Esophagus muscularis mucosa (tissue), 4 donors: ENCODE results near the gene PLXNC1. TPM values are rescaled to one million over a fixed set of nuclear protein-coding genes. Genes with fewer than 3 reads are reported as not detected.

ENCODE experiments used
- DNase-seq: peaks from one replicate; pipeline ENCODE4 v3.0.0-alpha.2; 2017; ENCODE audit errors: extremely low spot score
- H3K27ac ChIP-seq, 4 donors: fragments of 200-600 bp; sonication (generic); replicated peaks in 1 of 4; 1 replicate in 3 of 4; 2 replicates in 1 of 4; pipeline ENCODE4 v1.5.1; 2016 to 2019; ENCODE audit warnings: mild to moderate bottlenecking in 1 of 4
- H3K27me3 ChIP-seq, 4 donors: fragments of 200-600 bp; sonication (generic); one replicate each; pipeline versions ENCODE4 v1.5.1 to v1.6.0; 2016 to 2019
- H3K36me3 ChIP-seq, 4 donors: fragments of 200-600 bp; sonication (generic); one replicate each; pipeline ENCODE4 v1.5.1; 2016 to 2019
- H3K4me1 ChIP-seq, 4 donors: fragments of 200-600 bp; sonication (generic); one replicate each; pipeline ENCODE4 v1.5.1; 2016 to 2019
- H3K4me3 ChIP-seq, 4 donors: fragments of 200-600 bp; sonication (generic); 1 replicate in 2 of 4; 2 replicates in 2 of 4; pipeline ENCODE4 v1.5.1; 2016 to 2019; ENCODE audit warnings: mild to moderate bottlenecking in 4 of 4, moderate library complexity in 1 of 4
- H3K9me3 ChIP-seq, 4 donors: fragments of 200-600 bp; sonication (generic); 1 replicate in 3 of 4; 2 replicates in 1 of 4; pipeline ENCODE4 v1.5.1; 2016 to 2019
- CTCF ChIP-seq, 3 experiments: fragments of 200-600 bp in 2 of 3; fragments of 450-650 bp in 1 of 3; sonication (generic) in 2 of 3; IDR thresholded peaks; one replicate each; pipeline ENCODE4 v1.5.1; 2017 to 2019; ENCODE audit warnings: antibody characterized with exemption in 3 of 3, mild to moderate bottlenecking in 2 of 3, moderate library complexity in 1 of 3
- EP300 ChIP-seq: sonication (generic); formaldehyde crosslinking; IDR thresholded peaks from one replicate; pipeline ENCODE4 v1.6.1; 2017; ENCODE audit warnings: antibody characterized with exemption
- POLR2A ChIP-seq: fragments of 450-650 bp; IDR thresholded peaks from one replicate; pipeline ENCODE4 v1.6.1; 2017; ENCODE audit warnings: antibody characterized with exemption, moderate library complexity, mild to moderate bottlenecking, low read depth
- POLR2AphosphoS5 ChIP-seq, 2 donors: sonication (generic); formaldehyde crosslinking; IDR thresholded peaks; one replicate each; pipeline ENCODE4 v1.6.1; 2017; ENCODE audit warnings: antibody characterized with exemption in 2 of 2
- WGBS: methylation state at CpG from one replicate; pipeline ENCODE4 v1.1.5; 2018; 5-methylcytosine and 5-hydroxymethylcytosine counted together
- intact Hi-C: fragments of 100-400 bp; cut with DNase I; formaldehyde crosslinking; loops from one replicate; pipeline ENCODE4 v1.15.1; 2023
- total RNA-seq, 4 donors: library from RNA; depleted of rRNA; stranded (reverse); fragments of >200 nt; gene quantifications; one replicate each; pipeline versions ENCODE4 v1.1.0 to v1.2.1, GENCODE V29; 2016

The PLXNC1 gene
- total RNA-seq, 4 donors from 2014 or later: 4.0 to 12.3 (median 7.4) TPM

GRCh38 chr12:94336211-94336925 lies 188.0 kb downstream of the PLXNC1 start:
- Histone ChIP-seq H3K27me3 (no peaks in the 10 kb centered on the region), H3K27ac (no peak overlapping the region), H3K4me3 (no peak overlapping the region), H3K36me3 (peaks cover 0 to 3% (median 1%) of the 10 kb centered on the region in 4 donors), H3K4me1 (no peaks in the 10 kb centered on the region), H3K9me3 (no peaks in the 10 kb centered on the region)
- 86% methylated on average over 5 of the region's 5 CpGs for WGBS
- DNase-seq: no peak
- intact Hi-C loops: loop anchor here (10.0 kb wide), 1 partner anchor 98 kb away; no protein-coding TSS in a partner anchor
- TF ChIP-seq CTCF (IDR thresholded peaks at IDR 0.05) (no peak), POLR2AphosphoS5 (IDR thresholded peaks at IDR 0.05) (no peak), EP300 (no peak), POLR2A (no peak)

GRCh38 chr12:94338006-94338794 lies 189.8 kb downstream of the PLXNC1 start:
- WGBS: 95% methylated on average over 4 of the region's 4 CpGs

GRCh38 chr12:94340573-94340972 lies 192.2 kb downstream of the PLXNC1 start:
- TF ChIP-seq CTCF (IDR thresholded peaks at IDR 0.05) (no peak), EP300 (no peak), POLR2AphosphoS5 (IDR thresholded peaks at IDR 0.05) (no peak), POLR2A (no peak)
- DNase-seq: no peak
- Histone ChIP-seq H3K4me3 (no peak overlapping the region), H3K36me3 (peaks cover 0 to 4% (median under 1%) of the 10 kb centered on the region in 4 donors), H3K9me3 (no peaks in the 10 kb centered on the region), H3K27me3 (no peaks in the 10 kb centered on the region), H3K4me1 (no peaks in the 10 kb centered on the region), H3K27ac (no peak overlapping the region)
- intact Hi-C loops: no loop called here
- WGBS: 96% methylated on average over 6 of the region's 6 CpGs

More at GRCh38 chr12:94338006-94338794, 189.8 kb downstream of the PLXNC1 start:
- H3K4me3 ChIP-seq: no peak overlapping the region
- no peak for DNase-seq
- H3K36me3 ChIP-seq: no peaks in the 10 kb centered on the region
- intact Hi-C loops: loop anchor here (10.0 kb wide), 1 partner anchor 97 kb away; no protein-coding TSS in a partner anchor
- TF ChIP-seq POLR2AphosphoS5 (IDR thresholded peaks at IDR 0.05) (no peak), EP300 (no peak), CTCF (IDR thresholded peaks at IDR 0.05) (no peak), POLR2A (no peak)
- no peak overlapping the region for H3K27ac ChIP-seq
- H3K9me3 ChIP-seq: no peaks in the 10 kb centered on the region
- no peaks in the 10 kb centered on the region for H3K4me1 ChIP-seq
- no peaks in the 10 kb centered on the region for H3K27me3 ChIP-seq

- Histone ChIP-seq H3K4me3 (no peak overlapping the region), H3K4me1 (no peaks in the 10 kb centered on the region), H3K27me3 (no peaks in the 10 kb centered on the region), H3K9me3 (peaks cover 0 to 42% (median 32%) of the 10 kb centered on the region in 4 donors), H3K27ac (no peak overlapping the region), H3K36me3 (peaks cover 0 to 15% (median 12%) of the 10 kb centered on the region in 4 donors)
- 92% methylated on average over 1 of the region's 1 CpG for WGBS
- no peak for DNase-seq
- TF ChIP-seq POLR2A: no peak
- no peak for TF ChIP-seq POLR2AphosphoS5 (IDR thresholded peaks at IDR 0.05)
- no peak for TF ChIP-seq CTCF (IDR thresholded peaks at IDR 0.05)
- no peak for TF ChIP-seq EP300
- intact Hi-C loops: no loop called here
Measured at GRCh38 chr12:94353130-94353529, 204.8 kb downstream of the PLXNC1 start.
